HG02943 (cell line): ENCODE data around the gene KIAA0753.

Source experiments
- ATAC-seq: cut with Tn5 transposase; IDR thresholded peaks from one replicate; pipeline ENCODE4 v1.9.1; 2021; ENCODE audit warnings: mild to moderate bottlenecking, low read depth, moderate library complexity; ENCODE audit not compliant: unreplicated experiment

KIAA0753 gene

DNA sequence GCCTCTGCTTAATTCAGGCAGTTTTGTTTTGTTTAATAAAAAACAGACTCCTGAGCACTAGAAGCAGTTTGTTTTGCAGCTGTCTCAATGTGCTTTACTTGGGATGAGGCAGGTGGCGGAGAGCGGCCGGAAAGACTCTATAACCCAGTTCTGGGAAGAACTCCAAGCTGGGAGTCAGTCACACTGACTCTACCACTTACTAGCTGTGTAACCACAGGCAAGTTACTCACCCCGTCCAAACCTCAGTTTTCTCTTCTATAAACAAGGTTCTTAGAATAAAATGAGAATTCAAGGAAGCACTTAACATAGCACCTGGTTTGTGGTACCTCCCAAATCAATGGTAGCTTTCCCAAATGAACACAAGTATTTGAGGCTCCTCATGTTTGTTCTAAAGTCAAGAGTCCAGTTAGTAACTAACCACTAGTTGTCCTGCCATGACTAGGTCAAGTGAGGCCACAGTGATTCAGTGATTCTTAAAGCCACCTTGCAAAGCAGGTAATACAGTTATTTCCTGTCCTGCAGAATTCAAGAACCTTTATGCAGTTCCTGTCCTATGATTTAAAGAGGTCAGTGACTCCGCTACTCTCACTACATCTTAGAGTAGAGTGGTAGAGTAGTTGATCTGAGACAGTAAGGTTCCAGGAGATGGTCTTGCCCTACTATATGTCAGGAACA lies 3.1 kb upstream of the KIAA0753 start:
- ATAC-seq, result no peak

DNA sequence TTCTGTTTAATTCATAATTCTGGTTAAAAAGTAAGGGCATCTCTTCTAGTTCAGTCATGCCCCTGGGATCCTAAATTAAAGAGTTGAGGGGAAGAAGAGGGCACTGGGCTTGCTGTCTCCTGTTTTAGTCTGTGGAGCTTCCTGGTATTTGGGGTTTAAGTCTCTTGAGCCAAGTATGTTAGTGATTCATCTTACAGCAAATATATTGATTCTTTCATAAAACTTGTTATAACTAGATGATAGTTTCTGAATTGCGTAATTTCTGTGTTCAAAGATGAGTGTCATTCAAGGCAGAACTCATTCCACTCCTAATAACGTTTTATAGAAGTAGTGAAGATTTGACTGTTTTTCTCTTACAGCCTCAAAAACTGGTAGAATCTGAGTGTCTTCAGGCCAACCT lies 2.1 kb upstream of the KIAA0753 start:
- no peak for ATAC-seq

DNA sequence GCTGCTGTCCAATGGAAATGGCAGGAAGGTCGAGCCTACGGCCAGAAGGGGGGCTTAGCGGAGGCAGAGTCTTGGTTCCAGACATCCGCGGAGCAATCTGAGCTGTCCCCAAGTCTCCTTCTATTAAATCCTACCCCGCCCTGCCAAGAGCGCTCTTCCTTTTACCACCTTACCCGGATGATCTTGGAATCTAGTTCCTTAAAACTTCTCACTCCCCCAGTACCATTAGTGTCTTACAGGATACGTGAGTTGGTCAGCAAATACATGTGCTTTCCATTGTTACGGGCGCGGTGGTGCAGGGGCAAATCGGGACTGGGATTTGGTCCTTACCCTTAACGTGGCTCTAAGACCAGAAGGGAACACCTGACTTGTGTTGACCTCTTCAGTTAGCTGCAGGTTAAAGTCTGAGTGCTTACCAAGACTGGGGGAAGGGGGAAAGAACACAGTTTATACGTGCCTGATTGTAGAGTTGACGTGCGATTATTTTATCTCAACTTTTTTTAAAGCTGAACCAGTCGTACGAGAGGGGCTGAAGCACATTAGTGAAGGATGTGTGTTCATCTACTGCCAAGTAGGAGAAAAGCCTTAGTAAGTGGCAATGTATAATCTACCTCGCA lies 844 bp upstream of the KIAA0753 start:
- peak; percentile 17 for ATAC-seq

GRCh38 chr17:6639586-6640535 lies 650 bp downstream of the KIAA0753 start:
- peak; percentile 9 for ATAC-seq

DNA sequence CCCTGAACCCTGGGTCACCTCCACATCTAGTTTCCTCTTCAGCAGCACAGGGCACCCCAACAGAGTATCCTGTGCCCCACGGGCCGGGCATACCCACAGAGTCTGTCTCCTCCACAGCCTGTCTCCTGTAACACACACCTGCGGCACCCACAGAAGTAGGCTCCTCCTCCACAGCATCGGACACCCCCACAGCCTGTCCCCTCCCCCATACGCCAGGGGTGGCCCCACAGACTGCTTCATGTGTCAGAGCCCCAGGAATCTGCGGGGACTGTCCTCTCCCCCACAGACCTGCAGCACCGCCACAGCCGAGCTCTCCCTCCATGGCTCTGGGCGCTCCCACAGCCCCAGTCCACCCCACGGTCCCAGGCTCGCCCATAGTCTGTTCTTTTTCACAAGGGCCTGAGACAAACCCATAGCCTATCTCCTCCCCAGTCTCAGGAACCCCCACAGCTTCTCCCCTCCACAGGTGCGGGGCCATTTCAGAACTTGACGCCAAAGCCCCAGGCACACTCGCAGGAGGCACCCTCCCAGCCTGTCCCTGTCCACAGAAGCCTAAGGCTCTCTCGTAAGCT lies 1.4 kb downstream of the KIAA0753 start:
- no peak for ATAC-seq

GRCh38 chr17:6638046-6638908 lies 2.2 kb downstream of the KIAA0753 start:
- ATAC-seq, result no peak

DNA sequence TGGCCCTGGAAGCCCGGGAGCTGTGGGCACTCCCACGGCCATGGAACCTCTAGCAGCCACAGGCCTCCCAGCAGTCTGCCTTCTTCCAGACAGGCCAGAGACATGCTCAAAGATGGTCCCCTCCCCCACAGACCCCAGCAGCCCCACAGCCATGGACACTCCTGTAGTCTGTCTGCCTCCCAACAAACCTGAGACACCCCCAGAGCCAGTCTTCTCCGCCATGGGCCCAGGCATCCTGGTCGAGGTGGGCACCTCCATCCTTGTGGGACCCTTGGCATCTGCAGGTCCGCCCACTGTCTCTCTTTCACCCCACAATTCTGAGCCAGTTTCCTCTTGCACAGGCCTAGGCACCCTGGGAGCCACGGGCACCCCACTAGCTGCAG lies 3.1 kb downstream of the KIAA0753 start:
- no peak for ATAC-seq

- ATAC-seq, result no peak
These were observed 3.7 kb downstream of the KIAA0753 start for GRCh38 chr17:6636616-6637457.

DNA sequence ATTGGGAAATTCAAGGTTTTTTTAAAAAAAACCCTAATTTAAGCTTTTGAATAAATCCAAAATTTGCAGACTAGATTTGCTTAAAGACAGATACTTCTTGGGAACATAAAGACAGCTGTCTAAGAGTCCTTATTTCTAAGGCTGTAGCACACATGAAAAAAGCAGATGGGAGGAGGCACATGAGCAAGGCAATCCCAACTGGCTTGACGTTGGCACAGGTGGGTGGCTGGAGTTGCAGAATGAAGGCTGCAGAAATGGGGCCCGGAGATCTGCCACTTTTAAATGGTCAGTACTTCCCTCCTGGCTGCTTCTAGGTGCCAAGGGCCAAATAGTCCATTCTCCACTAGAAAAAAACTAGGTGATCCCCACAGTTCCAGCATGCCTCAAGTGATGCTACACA lies 4.4 kb downstream of the KIAA0753 start:
- ATAC-seq, result no peak

DNA sequence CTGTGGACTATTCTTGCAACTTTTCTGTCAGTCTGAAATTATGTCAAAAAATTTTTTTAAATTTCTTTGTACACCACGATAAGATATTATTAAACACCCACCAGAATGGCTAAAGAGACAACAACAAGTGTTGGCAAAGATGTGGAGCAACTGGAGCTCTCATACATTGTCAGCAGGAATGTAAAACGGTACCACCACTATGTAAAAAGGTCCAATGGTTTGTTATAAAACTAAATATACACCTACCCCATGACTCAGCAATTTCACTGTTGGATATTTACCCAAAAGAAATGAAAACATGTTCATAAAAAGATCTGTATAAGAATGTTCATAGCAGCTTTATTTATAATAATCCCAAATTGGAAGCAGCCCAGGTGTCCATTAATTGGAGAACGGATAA lies 7.2 kb downstream of the KIAA0753 start:
- no peak for ATAC-seq

GRCh38 chr17:6632530-6632929 lies 8.0 kb downstream of the KIAA0753 start:
- no peak for ATAC-seq

GRCh38 chr17:6630390-6630789 lies 10.1 kb downstream of the KIAA0753 start:
- ATAC-seq, result no peak

DNA sequence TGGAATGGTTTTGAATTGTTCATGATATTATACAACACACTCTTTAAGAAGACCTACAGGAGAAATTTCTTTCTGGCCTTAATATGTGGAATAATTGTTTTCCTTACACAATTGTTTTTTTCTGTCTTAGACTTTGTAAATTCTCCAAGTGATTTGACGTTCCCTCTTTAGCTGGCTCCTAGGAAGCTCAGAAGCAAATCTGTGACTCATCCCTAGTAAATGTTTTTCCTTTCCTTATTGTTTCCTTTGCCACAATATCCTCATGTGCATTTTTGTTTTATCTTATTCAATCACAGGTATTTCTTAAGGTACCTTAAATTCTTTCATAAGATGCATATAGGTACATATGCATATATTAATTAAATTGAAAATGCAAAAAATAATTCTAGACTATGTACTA lies 13.5 kb downstream of the KIAA0753 start:
- no peak for ATAC-seq

GRCh38 chr17:6626616-6627015 lies 13.9 kb downstream of the KIAA0753 start:
- no peak for ATAC-seq

DNA sequence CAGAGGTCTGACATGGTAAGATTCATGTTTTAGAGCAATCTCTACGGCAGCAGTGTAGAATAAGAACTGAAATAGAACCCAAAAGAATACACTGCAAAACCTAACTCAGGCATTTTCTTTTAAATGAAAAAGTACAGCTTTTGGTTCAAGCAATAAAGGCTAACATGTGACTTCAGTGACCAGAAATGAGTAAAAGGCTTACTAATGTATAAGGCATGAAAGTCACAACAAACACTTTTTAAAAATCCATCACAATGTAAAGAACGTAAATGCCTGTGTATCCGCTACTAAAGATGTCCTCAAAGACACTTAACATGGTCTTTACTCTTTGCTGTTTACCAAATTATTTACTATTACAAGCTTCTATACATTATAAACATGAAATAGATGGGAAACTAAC lies 16.6 kb downstream of the KIAA0753 start:
- no peak for ATAC-seq

DNA sequence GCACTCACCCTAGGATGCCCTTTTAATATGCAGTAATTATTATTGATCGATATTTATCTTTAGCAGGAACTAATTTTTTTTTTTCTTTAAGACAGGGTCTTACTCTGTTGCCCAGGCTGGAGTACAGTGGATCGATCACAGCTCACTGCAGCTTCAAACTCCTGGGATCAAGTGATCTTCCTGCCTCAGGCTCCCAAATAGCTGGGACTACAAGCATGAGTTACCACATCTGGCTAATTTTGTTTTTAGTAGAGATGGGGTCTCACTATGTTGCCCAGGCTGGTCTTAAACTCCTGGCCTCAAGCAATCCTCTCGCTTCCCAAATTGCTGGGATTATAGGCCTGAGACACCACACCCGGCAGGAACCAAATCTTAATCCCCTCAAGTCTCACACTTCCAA lies 29.3 kb downstream of the KIAA0753 start:
- ATAC-seq, result no peak

DNA sequence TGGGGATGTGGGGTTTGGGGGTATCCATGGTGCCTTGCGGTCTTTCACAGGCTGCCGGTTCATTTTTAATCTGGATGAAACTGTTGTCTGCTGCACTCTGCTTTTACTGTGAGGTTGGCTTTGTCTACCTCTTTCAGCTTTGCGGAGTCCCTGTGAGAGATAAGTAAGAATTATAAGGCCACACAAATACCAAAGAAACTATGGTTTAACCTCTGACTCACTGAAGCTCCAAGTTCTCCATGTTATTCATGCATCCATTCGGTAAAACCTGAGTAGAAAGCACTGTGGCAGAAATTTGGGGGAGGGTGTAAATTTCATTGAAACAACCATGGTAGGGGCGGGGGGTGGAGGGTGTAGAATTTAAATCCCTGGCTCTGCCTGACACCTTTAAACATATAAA lies 30.5 kb downstream of the KIAA0753 start:
- ATAC-seq, result no peak

- ATAC-seq, result no peak
These were observed 32.2 kb downstream of the KIAA0753 start for GRCh38 chr17:6608321-6608720.

DNA sequence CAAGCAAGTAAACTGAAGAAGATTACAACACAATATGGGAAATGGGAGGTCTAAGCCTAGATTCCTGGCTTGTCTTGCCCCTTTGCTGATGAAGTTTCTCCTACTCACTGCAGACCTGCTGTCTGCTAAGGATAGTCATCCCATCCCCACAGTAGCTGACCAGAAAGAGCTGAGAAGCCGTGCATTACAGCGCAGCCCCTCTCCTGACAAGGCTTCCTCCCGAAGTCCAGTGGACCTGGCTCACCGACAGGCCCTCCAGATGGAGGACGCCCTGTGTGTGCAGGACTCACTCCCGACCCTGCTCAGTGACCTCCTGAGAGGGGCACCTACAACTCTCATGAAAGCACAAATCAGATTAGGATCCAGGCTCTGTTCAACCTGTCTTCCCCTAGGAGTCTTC lies 35.4 kb downstream of the KIAA0753 start:
- no peak for ATAC-seq
